Progenitor cell of endocrine pancreas (in vitro differentiated cells): ENCODE results near the gene ZNF865. TPM values are rescaled to one million over a fixed set of nuclear protein-coding genes. Genes with fewer than 3 reads are reported as not detected.

Experiments
- DNase-seq: peaks from one replicate; pipeline ENCODE4 v3.0.0; 2021; ENCODE audit warnings: low spot score; ENCODE audit not compliant: unreplicated experiment
- H3K27ac Mint-ChIP-seq: 2 replicates; pipeline ENCODE4 v1.8.0; 2021; ENCODE audit warnings: mild to moderate bottlenecking, moderate library complexity, mixed read lengths
- H3K27me3 Mint-ChIP-seq: 2 replicates; pipeline ENCODE4 v1.8.0; 2021; ENCODE audit warnings: mixed read lengths
- H3K36me3 Mint-ChIP-seq: 2 replicates; pipeline ENCODE4 v1.8.0; 2022; ENCODE audit warnings: mixed read lengths; ENCODE audit not compliant: insufficient read depth
- H3K4me1 Mint-ChIP-seq: 2 replicates; pipeline ENCODE4 v1.8.0; 2021; ENCODE audit warnings: low read depth, mixed read lengths
- H3K4me3 Mint-ChIP-seq: 2 replicates; pipeline ENCODE4 v1.8.0; 2021; ENCODE audit warnings: low read depth, mild to moderate bottlenecking, moderate library complexity, mixed read lengths
- H3K9me3 Mint-ChIP-seq: 2 replicates; pipeline ENCODE4 v1.8.0; 2021; ENCODE audit warnings: low read depth, mixed read lengths
- CTCF ChIP-seq: fragments of 200-600 bp; sonication (generic); IDR thresholded peaks from one replicate; pipeline ENCODE4 v1.5.0; 2021; ENCODE audit warnings: antibody characterized with exemption, mild to moderate bottlenecking; ENCODE audit not compliant: unreplicated experiment
- total RNA-seq: library from RNA; stranded (reverse); gene quantifications from 2 replicates; pipeline ENCODE4 v1.2.1, GENCODE V29; 2021

Gene ZNF865
- total RNA-seq, 1 donor from 2014 or later = 19.9 TPM

- no peak for DNase-seq
- Mint-ChIP-seq H3K4me3 (peak overlapping the region; percentile 71), H3K9me3 (peaks cover 2% of the 10 kb centered on the region), H3K27ac (peak overlapping the region; percentile 92), H3K27me3 (no peaks in the 10 kb centered on the region), H3K4me1 (peaks cover 11% of the 10 kb centered on the region), H3K36me3 (peaks cover 19% of the 10 kb centered on the region)
- no peak for TF ChIP-seq CTCF
Measured at GRCh38 chr19:55600662-55601028, 4.8 kb upstream of the ZNF865 start.

- Mint-ChIP-seq H3K27ac (peak overlapping the region; percentile 92), H3K4me1 (peaks cover 13% of the 10 kb centered on the region), H3K4me3 (peak overlapping the region; percentile 71), H3K9me3 (peaks cover 2% of the 10 kb centered on the region), H3K36me3 (peaks cover 14% of the 10 kb centered on the region), H3K27me3 (no peaks in the 10 kb centered on the region)
- DNase-seq = no peak
- no peak for TF ChIP-seq CTCF
Measured at GRCh38 chr19:55601084-55601483, 4.4 kb upstream of the ZNF865 start.

- Mint-ChIP-seq H3K4me1 (peaks cover 22% of the 10 kb centered on the region), H3K9me3 (peaks cover 2% of the 10 kb centered on the region), H3K27ac (no peak overlapping the region), H3K36me3 (peaks cover 6% of the 10 kb centered on the region), H3K4me3 (no peak overlapping the region), H3K27me3 (no peaks in the 10 kb centered on the region)
- no peak for DNase-seq
- TF ChIP-seq CTCF = no peak
Measured at GRCh38 chr19:55602104-55603001, 3.1 kb upstream of the ZNF865 start.

GRCh38 chr19:55603115-55603514 lies 2.3 kb upstream of the ZNF865 start:
- Mint-ChIP-seq H3K4me1 (peaks cover 25% of the 10 kb centered on the region), H3K36me3 (peaks cover 7% of the 10 kb centered on the region), H3K27ac (no peak overlapping the region), H3K4me3 (peak overlapping the region; percentile 33), H3K9me3 (peaks cover 2% of the 10 kb centered on the region), H3K27me3 (no peaks in the 10 kb centered on the region)
- TF ChIP-seq CTCF = no peak
- no peak for DNase-seq

- peak overlapping the region; percentile 80 for H3K4me3 Mint-ChIP-seq
- H3K27me3 Mint-ChIP-seq = no peaks in the 10 kb centered on the region
- peaks cover 2% of the 10 kb centered on the region for H3K9me3 Mint-ChIP-seq
- H3K27ac Mint-ChIP-seq = no peak overlapping the region
- H3K4me1 Mint-ChIP-seq = peaks cover 23% of the 10 kb centered on the region
- no peak for DNase-seq
- H3K36me3 Mint-ChIP-seq = peaks cover 5% of the 10 kb centered on the region
- no peak for TF ChIP-seq CTCF
Measured at GRCh38 chr19:55603581-55604292, 1.7 kb upstream of the ZNF865 start.
